GM19035 (cell line): ENCODE results near the gene PLEKHH1.

ENCODE experiments used
- ATAC-seq: cut with Tn5 transposase; IDR thresholded peaks from one replicate; pipeline ENCODE4 v1.9.1; 2021; ENCODE audit not compliant: unreplicated experiment

The PLEKHH1 gene

DNA sequence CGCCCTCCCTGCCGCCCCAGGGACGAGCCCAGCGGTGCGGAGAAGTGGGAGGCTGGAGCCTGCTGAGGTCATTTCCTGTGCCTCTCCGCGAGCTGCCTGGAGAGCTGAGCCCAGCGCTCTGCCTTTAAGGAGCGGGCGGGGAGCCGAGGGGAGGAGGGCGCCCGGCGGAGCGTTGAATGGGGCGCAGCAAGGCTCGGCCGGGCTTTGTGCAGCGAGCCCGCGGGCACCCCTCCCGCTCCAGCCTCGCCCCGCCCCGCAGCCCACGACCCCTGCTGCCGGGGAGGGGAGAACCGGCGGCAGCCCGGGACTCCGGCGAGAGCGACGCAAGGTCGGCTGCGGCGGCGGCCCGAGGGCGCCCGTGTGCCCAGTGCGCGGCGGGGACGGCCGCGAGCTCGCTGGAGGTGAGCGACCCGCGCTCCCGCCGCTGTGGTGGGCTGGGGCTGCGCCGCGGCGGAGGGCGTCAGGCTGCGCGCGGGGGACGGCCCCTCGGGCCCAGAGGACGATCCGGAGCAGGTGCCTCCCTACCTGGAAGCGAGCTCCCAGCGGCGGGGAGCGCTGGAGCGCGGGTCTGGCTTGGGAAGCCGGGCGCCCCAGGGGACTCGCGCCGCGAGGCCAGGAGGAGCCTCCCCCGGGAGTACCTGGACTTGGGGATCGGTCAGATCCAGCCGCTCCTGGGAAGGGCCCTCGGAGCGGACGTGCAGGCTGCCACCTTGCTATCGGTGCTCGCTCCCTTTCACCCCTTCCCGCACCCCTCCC, at the start of gene PLEKHH1:
Gene PLEKHH1 (plus strand): TSS at position 293 of the 756 bp plus-strand sequence. CDS start 8,578 bp downstream, outside the sequence.
- ATAC-seq, result no peak

- ATAC-seq, result no peak
Measured at GRCh38 chr14:67483579-67484285, 49.4 kb upstream of the PLEKHH1 start.

GRCh38 chr14:67485501-67486095, 47.5 kb upstream of the PLEKHH1 start:
- no peak for ATAC-seq

DNA sequence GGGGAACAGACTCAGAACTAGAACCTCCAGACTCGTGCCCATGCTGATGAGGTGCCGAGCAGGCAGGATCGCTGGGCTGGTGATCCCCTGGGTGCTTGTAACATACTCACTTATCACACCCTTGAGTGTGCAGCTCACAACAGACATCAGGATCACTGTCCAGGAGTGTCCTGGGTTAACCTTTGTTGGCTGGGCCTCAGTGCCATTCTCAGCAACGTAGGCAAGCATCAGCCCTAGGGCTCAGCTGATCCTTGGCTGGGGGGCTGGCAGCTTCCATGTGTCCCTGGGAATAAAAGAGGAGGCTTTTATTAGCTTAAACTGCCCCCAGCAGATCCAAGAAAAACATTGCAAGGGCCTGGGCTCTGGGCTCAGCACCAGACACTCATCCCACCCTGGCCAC, 46.2 kb upstream of the PLEKHH1 start:
- ATAC-seq, result no peak

DNA sequence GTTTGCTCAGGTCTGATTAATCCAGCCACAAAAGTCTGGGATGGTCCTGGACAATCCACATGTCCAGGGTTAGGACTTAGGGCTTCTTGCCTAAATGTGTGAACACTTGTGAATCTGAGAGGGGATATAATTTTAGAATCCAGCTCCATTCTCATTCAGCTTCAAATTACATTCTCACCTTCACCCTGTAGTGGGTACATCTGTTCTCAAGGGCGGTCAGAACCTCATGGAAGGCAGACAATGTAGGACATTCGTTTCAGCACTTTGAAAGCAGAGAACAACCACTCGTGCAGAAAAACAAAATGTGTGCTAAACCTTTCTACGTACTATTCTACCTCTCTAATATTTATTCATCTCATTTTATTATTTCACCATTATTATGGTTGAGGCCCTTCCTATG, 45.8 kb upstream of the PLEKHH1 start:
- ATAC-seq, result no peak

- peak; percentile 94 for ATAC-seq
Measured at GRCh38 chr14:67487937-67488893, 44.9 kb upstream of the PLEKHH1 start, which contains the start of gene TMEM229B. Gene TMEM229B (minus strand): TSS chr14:67488721. CDS start chr14:67473923, 14,798 bp downstream.

- ATAC-seq, result no peak
Measured at GRCh38 chr14:67490196-67490595, 42.9 kb upstream of the PLEKHH1 start.

- no peak for ATAC-seq
Measured at GRCh38 chr14:67491285-67491684, 41.8 kb upstream of the PLEKHH1 start.

- no peak for ATAC-seq
Measured at GRCh38 chr14:67491741-67492507, 41.2 kb upstream of the PLEKHH1 start.

DNA sequence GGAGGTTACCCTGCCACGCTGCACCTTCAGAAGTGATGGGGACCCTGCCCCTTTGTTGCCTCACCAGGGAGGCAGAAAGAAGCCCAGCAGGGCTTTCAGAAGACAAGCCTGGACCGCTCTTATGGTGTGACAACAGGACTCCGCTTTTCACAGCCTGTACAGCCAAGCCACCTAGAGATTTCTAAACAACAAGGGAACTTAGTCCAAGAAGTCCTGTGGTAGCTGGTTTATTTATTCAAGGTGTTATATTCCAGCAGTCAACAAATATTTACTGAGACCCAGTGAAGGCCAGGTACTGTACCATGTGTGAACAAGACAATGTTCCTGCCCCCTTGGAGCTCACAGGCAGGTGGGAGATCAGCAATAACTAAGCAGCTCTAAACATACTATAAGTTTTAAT, 40.6 kb upstream of the PLEKHH1 start:
- ATAC-seq, result no peak

- no peak for ATAC-seq
Measured at GRCh38 chr14:67493092-67493717, 39.9 kb upstream of the PLEKHH1 start.

- ATAC-seq, result no peak
Measured at GRCh38 chr14:67495827-67496226, 37.3 kb upstream of the PLEKHH1 start.

GRCh38 chr14:67497216-67497615, 35.9 kb upstream of the PLEKHH1 start:
- ATAC-seq, result no peak

DNA sequence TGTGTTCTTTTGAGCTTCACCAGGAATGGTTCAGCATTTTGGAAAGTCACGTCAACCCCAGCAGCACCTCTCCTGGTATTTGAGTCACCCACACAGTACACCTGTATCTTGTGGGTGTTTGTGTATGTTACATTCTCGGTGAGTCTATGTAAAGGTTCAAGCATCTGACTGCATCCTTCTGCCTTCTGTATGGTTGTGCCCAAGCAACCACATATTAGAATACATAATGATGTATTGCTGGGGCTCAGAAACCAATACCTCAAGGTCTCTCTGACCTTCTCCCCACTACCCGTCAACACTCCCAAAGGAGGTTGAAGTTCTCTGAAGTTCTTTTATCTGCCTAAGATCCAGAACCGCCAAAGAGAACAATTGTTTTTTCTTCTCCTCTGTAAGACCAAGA, 35.4 kb upstream of the PLEKHH1 start:
- ATAC-seq, result no peak

DNA sequence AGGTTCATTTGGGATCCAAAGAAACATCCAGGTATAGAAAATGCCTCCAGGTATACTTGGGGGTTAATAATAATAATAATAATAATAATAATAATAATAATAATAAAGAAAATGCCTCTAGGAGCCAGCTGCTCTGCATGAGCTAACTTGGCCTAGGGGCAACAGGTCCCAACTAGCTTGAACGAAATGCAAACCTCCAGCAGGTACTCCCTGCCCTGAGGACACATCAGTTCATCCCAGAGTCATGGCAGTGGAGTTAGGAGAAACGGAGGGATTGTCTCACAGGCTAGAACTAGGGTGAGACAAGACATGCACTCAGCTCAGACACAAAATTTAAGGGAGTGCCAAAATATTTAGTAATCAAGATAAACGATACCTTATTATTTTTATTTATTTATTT, 32.1 kb upstream of the PLEKHH1 start:
- ATAC-seq, result no peak

DNA sequence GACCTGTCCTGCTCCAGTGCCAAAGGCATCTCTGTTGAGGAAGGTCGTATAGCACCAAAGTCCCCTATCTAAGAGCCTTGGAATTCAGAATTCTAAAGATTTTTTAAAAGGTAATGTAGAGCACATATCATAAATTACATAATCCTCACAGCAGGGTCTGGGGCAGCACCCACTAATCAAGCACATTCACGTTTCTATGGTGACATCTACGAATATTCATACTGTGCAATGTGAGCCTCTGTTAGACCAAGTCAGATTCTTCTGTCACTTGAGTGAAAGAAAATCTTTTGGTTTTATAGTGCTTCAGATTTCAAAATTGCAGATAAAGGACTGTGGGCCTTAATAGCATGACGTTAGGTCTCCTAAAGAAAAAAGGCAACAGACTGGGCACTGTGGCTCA, 31.4 kb upstream of the PLEKHH1 start:
- no peak for ATAC-seq

DNA sequence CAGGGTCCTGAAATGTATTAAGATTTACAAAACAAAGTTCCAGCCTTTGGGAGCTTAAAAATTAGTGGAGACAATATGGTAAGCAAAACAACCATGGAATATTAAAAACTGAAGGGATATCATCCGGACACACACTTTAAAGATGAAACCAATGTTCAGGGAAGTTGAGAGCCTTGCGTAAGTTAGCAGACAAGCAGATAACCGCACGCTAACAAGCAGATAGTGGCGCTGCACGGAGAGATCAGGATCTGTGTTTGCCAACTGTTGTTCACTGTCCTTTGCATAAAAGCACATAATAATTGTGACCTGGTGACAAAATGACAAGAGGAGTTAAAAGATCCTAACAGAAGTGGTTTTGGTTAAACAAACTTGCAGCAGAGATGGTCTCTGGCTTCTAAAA, 30.2 kb upstream of the PLEKHH1 start:
- ATAC-seq, result no peak

DNA sequence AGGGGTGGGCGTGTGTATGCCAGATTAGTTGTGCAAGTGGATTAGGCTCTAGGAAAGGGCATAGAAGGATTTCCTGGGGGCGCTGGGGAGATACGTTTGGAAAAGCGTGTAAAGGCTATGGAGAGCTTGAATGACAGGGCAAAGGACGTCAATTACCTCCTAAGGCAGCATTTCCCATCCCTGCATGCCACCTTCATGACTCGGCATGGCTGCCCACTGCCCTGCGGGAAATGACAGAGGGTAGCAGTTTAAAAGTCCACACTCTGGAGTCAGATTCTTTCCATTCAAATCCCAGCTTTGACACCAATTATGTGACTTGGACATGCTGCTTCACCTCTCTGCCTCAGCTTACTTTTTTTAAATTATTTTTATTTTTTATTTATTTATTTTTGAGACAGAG, 29.8 kb upstream of the PLEKHH1 start:
- no peak for ATAC-seq

GRCh38 chr14:67505254-67505653, 27.8 kb upstream of the PLEKHH1 start:
- no peak for ATAC-seq

- no peak for ATAC-seq
Measured at GRCh38 chr14:67508956-67509355, 24.1 kb upstream of the PLEKHH1 start.
